ENCODE results near the gene COG3.

Gene COG3

GRCh38 chr13:45448965-45449559 is 15.7 kb upstream of the COG3 start:
- ATAC-seq, result no peak

- ATAC-seq, result no peak
These were observed 13.5 kb upstream of the COG3 start for GRCh38 chr13:45451282-45451681.

- ATAC-seq, result no peak
These were observed 10.5 kb upstream of the COG3 start for GRCh38 chr13:45454204-45454603.

- ATAC-seq, result no peak
These were observed 8.4 kb upstream of the COG3 start for GRCh38 chr13:45456196-45456972.

- no peak for ATAC-seq
These were observed 525 bp upstream of the COG3 start for GRCh38 chr13:45464141-45464686.

GRCh38 chr13:45466359-45466758 is 1.6 kb downstream of the COG3 start:
- ATAC-seq, result no peak

GRCh38 chr13:45468635-45469034 is 3.9 kb downstream of the COG3 start:
- ATAC-seq, result no peak

- ATAC-seq, result no peak
These were observed 7.5 kb downstream of the COG3 start for GRCh38 chr13:45472171-45472705.

GRCh38 chr13:45473627-45474026 is 8.9 kb downstream of the COG3 start:
- no peak for ATAC-seq

- peak in 1 of 2 donors; percentile 20 for ATAC-seq
These were observed 10.1 kb downstream of the COG3 start for GRCh38 chr13:45474584-45475454.

GRCh38 chr13:45479661-45480060 is 14.9 kb downstream of the COG3 start:
- ATAC-seq, result no peak

- ATAC-seq, result no peak
These were observed 16.9 kb downstream of the COG3 start for GRCh38 chr13:45481688-45482087.

GRCh38 chr13:45482571-45483173 is 17.9 kb downstream of the COG3 start:
- no peak for ATAC-seq

- ATAC-seq, result no peak
These were observed 22.9 kb downstream of the COG3 start for GRCh38 chr13:45487604-45488003.

GRCh38 chr13:45490068-45490467 is 25.3 kb downstream of the COG3 start:
- no peak for ATAC-seq

- no peak for ATAC-seq
These were observed 27.8 kb downstream of the COG3 start for GRCh38 chr13:45492538-45492937.

- ATAC-seq, result no peak
These were observed 32.2 kb downstream of the COG3 start for GRCh38 chr13:45496942-45497341.

- ATAC-seq, result no peak
These were observed 35.9 kb downstream of the COG3 start for GRCh38 chr13:45500492-45501174.

GRCh38 chr13:45501175-45501526 is 36.4 kb downstream of the COG3 start:
- no peak for ATAC-seq

GRCh38 chr13:45503658-45504057 is 38.9 kb downstream of the COG3 start:
- ATAC-seq, result no peak

GRCh38 chr13:45506811-45507210 is 42.1 kb downstream of the COG3 start:
- ATAC-seq, result no peak

GRCh38 chr13:45508776-45509175 is 44.0 kb downstream of the COG3 start:
- no peak for ATAC-seq

Data from activated CD4-positive, CD25-positive, alpha-beta regulatory T cell treated with anti-CD3 and anti-CD28 coated beads, Interleukin-2, amount 50 U/mL, for 24 hours (primary cell).